ENCODE measurements around the gene POLE.

Gene POLE

DNA sequence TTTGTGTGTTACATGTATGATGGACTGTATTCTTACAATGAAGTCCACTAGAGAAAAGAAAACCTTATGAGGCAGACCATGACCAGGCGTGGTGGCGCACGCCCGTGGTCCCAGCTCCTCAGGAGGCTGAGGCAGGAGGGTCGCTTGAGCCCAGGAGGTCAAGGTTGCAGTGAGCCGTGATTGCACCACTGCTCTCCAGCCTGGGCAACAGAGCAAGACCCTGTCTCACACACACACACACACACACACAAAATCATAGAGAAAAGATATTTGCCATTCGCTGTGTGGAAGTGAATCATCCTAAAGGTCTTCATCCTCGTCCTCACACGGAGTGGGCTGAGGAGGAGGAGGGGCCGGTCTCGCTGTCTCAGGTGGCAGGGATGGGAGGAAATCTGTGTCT, 109.0 kb downstream of the POLE start:
- no peak overlapping the region for H3K27ac ChIP-seq
- no peak for TF ChIP-seq ZFX (IDR thresholded peaks at IDR 0.05; ENCODE audit: borderline replicate concordance)
- TF ChIP-seq, protein P1, sequence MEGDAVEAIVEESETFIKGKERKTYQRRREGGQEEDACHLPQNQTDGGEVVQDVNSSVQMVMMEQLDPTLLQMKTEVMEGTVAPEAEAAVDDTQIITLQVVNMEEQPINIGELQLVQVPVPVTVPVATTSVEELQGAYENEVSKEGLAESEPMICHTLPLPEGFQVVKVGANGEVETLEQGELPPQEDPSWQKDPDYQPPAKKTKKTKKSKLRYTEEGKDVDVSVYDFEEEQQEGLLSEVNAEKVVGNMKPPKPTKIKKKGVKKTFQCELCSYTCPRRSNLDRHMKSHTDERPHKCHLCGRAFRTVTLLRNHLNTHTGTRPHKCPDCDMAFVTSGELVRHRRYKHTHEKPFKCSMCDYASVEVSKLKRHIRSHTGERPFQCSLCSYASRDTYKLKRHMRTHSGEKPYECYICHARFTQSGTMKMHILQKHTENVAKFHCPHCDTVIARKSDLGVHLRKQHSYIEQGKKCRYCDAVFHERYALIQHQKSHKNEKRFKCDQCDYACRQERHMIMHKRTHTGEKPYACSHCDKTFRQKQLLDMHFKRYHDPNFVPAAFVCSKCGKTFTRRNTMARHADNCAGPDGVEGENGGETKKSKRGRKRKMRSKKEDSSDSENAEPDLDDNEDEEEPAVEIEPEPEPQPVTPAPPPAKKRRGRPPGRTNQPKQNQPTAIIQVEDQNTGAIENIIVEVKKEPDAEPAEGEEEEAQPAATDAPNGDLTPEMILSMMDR (IDR thresholded peaks at IDR 0.05) = no peak

DNA sequence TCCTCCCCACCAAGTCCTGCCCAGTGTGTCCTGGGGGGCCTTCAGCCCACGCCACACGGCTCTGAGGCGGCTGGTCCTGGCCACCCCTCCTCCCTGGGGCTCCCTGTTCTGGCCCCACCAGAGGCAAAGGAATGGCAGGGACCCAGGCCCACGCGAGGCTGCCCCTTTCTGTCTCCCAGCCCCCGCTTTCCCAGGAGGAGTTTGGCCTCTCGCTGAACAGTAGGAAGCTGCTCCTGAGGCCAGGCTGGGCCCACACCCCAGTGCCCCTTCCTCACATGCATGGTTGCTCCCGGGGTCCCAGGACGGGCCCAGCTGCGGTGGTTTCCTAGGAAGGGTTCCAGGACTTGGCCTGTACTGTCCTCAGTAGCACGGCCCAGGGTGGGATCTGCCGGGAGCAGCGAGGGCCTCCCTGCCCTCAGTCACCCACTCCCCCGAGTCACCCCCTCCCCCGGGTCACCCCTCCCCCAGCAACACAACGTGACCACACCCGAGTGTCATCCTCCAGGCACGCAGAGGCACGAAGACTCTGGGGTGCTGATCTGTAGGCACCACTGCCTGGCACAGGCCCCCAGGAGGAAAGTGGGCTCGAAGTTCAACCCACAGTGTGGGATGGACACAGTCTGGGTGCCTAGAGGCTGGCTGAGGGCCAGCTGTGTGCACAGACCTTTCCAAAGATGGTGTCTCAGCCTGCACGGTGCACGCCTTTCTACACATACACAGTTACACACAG, 109.8 kb downstream of the POLE start:
- TF ChIP-seq, protein P1 (IDR thresholded peaks at IDR 0.05) = no peak
- TF ChIP-seq ZFX (IDR thresholded peaks at IDR 0.05; ENCODE audit: borderline replicate concordance) = no peak
- H3K27ac ChIP-seq = no peak overlapping the region

DNA sequence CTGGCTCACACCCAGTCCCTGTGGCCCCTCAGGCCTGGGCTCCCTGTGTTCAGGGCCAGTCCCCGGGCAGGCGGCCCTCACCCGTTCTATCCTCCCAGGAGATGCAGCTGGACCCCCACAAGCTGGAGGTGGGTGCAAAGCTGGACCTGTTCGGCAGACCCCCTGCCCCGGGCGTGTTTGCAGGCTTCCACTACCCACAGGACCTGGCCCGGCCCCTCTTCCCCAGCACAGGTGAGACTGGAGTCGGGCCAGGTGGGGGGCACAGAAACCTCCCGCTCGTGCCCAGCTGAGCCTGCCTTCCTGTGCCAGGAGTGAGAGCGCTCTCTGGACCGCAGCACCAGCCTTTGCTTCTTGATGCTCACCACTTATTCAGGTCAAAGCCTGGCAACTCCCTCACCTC, 110.4 kb downstream of the POLE start:
- H3K27ac ChIP-seq = no peak overlapping the region
- TF ChIP-seq, protein P1 (IDR thresholded peaks at IDR 0.05) = no peak
- no peak for TF ChIP-seq ZFX (IDR thresholded peaks at IDR 0.05; ENCODE audit: borderline replicate concordance)

DNA sequence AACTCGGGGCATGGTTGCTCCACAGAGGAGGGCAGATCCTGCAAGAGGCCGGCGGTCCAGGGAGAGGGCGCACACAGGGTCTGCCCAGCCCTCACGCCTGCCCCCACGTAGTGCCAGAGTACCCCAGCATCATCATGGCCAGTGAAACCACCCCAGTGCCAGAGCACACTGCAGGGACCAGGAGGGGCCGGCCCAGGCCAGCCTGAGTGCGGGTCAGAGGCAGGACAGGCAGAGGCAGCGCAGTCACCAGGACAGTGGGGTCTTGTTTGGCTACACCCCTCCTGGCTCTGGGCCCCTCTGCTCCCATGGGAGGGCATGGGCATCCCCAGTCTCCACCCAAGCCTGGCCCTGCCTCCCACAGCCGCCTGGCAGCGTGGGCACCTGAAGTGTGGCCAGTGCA, 111.5 kb downstream of the POLE start:
- no peak overlapping the region for H3K27ac ChIP-seq
- TF ChIP-seq, protein P1 (IDR thresholded peaks at IDR 0.05) = no peak
- no peak for TF ChIP-seq ZFX (IDR thresholded peaks at IDR 0.05; ENCODE audit: borderline replicate concordance)

DNA sequence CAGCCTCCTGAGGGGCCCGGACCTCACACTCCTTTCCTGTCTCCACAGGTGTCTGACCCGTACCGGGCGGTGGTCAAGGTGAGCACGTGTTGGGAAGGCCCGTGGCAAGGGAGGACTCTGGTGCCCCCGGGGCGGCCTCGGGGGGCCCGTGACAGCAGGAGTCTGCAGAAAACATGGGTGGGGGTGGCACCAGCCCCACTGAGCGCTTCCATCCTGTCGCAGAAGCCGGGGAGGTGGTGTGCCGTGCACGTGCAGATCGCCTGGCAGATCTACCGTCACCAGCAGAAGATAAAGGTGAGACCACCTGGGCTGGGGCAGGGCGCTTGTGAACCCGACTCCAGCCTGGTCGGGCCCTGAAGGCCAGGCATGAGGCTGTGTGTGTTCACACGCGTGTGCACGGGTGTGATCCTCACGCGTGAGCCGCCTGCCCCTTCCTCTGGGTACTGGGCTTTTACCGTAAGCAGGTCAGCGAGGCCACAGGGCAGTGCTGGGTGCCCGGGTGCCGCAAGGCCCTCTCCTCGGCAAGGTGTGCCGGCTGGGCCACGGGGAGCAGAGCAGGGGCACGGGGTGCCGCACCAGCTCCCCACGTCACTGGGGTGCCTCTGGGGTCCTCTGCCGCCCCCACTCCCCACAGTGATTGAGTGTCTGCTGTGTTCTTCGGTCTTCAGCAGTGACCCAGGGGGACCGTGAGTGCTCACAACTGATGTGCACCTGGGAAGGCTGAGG, 112.7 kb downstream of the POLE start:
- H3K27ac ChIP-seq = no peak overlapping the region
- no peak for TF ChIP-seq ZFX (IDR thresholded peaks at IDR 0.05; ENCODE audit: borderline replicate concordance)
- TF ChIP-seq, protein P1 (IDR thresholded peaks at IDR 0.05) = no peak

Measured in 22Rv1 (cell line).